Neural cell (in vitro differentiated cells): ENCODE results near the gene ACHE.

Experiments used
- CTCF ChIP-seq: fragments of 450-650 bp; IDR thresholded peaks from 2 replicates; pipeline ENCODE4 v1.5.1; 2014; ENCODE audit warnings: antibody characterized with exemption, mild to moderate bottlenecking, moderate library complexity; ENCODE audit not compliant: poor library complexity, severe bottlenecking
- POLR2AphosphoS5 ChIP-seq: IDR thresholded peaks from 2 replicates; pipeline ENCODE4 v1.6.1; 2012
- REST ChIP-seq: IDR thresholded peaks from 2 replicates; pipeline ENCODE4 v1.6.1; 2012; ENCODE audit warnings: borderline replicate concordance
- SMC3 ChIP-seq: fragments of 450-650 bp; conservative IDR thresholded peaks from 2 replicates; pipeline ENCODE4 v1.6.1; 2014; ENCODE audit warnings: antibody characterized with exemption, mild to moderate bottlenecking, moderate library complexity; ENCODE audit not compliant: poor library complexity
- TAF1 ChIP-seq: IDR thresholded peaks from 2 replicates; pipeline ENCODE4 v1.6.1; 2012; ENCODE audit warnings: low read depth

DNA sequence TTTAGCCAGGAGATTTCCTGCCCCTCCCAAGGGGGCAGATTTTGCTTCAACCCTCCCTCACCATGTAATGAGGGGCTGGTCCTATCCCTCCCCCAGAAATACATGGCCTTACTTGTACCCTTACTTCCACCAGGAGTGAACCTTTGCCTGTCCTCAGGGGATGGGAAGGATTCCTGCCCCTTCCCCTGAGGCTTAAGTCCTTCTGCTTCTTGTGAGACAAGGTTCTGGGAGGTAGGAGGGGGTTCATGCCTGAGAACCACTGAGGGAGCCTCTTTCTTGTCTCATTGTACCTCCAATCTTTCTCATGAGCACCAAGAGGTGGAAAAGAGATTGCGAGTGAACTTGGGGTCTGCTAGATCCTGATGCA is 34.1 kb upstream of the ACHE start:
- no peak for TF ChIP-seq CTCF
- no peak for TF ChIP-seq SMC3
- TF ChIP-seq POLR2AphosphoS5 = no peak
- TF ChIP-seq TAF1 = no peak
- TF ChIP-seq REST = no peak
